Liver (tissue), 9 donors: Measurements from ENCODE around the gene GPX4. TPM values are rescaled to one million over a fixed set of nuclear protein-coding genes. Genes with fewer than 3 reads are reported as not detected.

ENCODE experiments used
- DNase-seq: peaks from one replicate; pipeline ENCODE4 v3.0.0-alpha.2; 2017; ENCODE audit warnings: low spot score
- H3K27ac ChIP-seq, 2 donors: one replicate each; pipeline ENCODE4 v1.7.0; 2013; ENCODE audit warnings: inconsistent platforms in 2 of 2, low read length in 2 of 2, control low read depth in 1 of 2, low read depth in 1 of 2, mild to moderate bottlenecking in 1 of 2
- H3K27me3 ChIP-seq, 4 donors: one replicate each; pipeline versions ENCODE4 v1.6.1 to v1.7.0; 2013; ENCODE audit warnings: low read length in 3 of 4, inconsistent platforms in 1 of 4, mild to moderate bottlenecking in 1 of 4, moderate library complexity in 1 of 4; ENCODE audit not compliant: control insufficient read depth in 4 of 4, insufficient read depth in 4 of 4
- H3K36me3 ChIP-seq, 4 donors: one replicate each; pipeline versions ENCODE4 v1.6.1 to v1.7.0; 2013; ENCODE audit warnings: low read length in 3 of 4, mild to moderate bottlenecking in 3 of 4, low read depth in 1 of 4, moderate library complexity in 1 of 4; ENCODE audit not compliant: control insufficient read depth in 4 of 4, insufficient read depth in 3 of 4
- H3K4me1 ChIP-seq, 4 donors: one replicate each; pipeline versions ENCODE4 v1.6.1 to v1.7.0; 2013; ENCODE audit warnings: low read length in 3 of 4, mild to moderate bottlenecking in 3 of 4, moderate library complexity in 1 of 4; ENCODE audit not compliant: control insufficient read depth in 4 of 4, insufficient read depth in 4 of 4
- H3K4me3 ChIP-seq, 3 donors: one replicate each; pipeline versions ENCODE4 v1.6.1 to v1.7.0; 2013; ENCODE audit warnings: low read length in 3 of 3, control low read depth in 1 of 3, low read depth in 1 of 3, mild to moderate bottlenecking in 1 of 3
- H3K9ac ChIP-seq, 2 donors: one replicate each; pipeline ENCODE4 v1.7.0; 2013; ENCODE audit warnings: low read length in 2 of 2, mild to moderate bottlenecking in 2 of 2, moderate library complexity in 2 of 2, control low read depth in 1 of 2, low read depth in 1 of 2
- H3K9me3 ChIP-seq, 4 donors: one replicate each; pipeline versions ENCODE4 v1.6.1 to v1.7.0; 2013; ENCODE audit warnings: low read length in 3 of 4; ENCODE audit not compliant: control insufficient read depth in 4 of 4
- ATF3 ChIP-seq: IDR thresholded peaks from 2 replicates; pipeline ENCODE4 v1.6.1; 2016; ENCODE audit warnings: antibody characterized with exemption
- CTCF ChIP-seq: fragments of 150-350 bp; IDR thresholded peaks from 2 replicates; pipeline ENCODE4 v1.5.1; 2017; ENCODE audit warnings: improper control_type of control experiment, low read depth, low read length; ENCODE audit not compliant: missing input control
- FOXA1 ChIP-seq: IDR thresholded peaks from 2 replicates; pipeline ENCODE4 v1.6.1; 2016; ENCODE audit warnings: antibody characterized with exemption
- FOXA2 ChIP-seq: IDR thresholded peaks from 2 replicates; pipeline ENCODE4 v1.6.1; 2016; ENCODE audit warnings: antibody characterized with exemption
- GABPA ChIP-seq, 2 donors: IDR thresholded peaks in 1 of 2; conservative IDR thresholded peaks in 1 of 2; 2 replicates each; pipeline ENCODE4 v1.6.1; 2016; ENCODE audit warnings: antibody characterized with exemption in 2 of 2, mild to moderate bottlenecking in 1 of 2, moderate library complexity in 1 of 2
- HNF4A ChIP-seq, 2 donors: conservative IDR thresholded peaks; 2 replicates each; pipeline ENCODE4 v1.6.1; 2016; ENCODE audit warnings: antibody characterized with exemption in 2 of 2, mild to moderate bottlenecking in 2 of 2
- HNF4G ChIP-seq: IDR thresholded peaks from 2 replicates; pipeline ENCODE4 v1.6.1; 2016; ENCODE audit warnings: antibody characterized with exemption
- JUND ChIP-seq, 2 donors: IDR thresholded peaks; 2 replicates each; pipeline ENCODE4 v1.6.1; 2016; ENCODE audit warnings: antibody characterized with exemption in 2 of 2
- MAX ChIP-seq: IDR thresholded peaks from 2 replicates; pipeline ENCODE4 v1.6.1; 2016; ENCODE audit warnings: antibody characterized with exemption
- NR2F2 ChIP-seq: IDR thresholded peaks from 2 replicates; pipeline ENCODE4 v1.6.1; 2016; ENCODE audit warnings: antibody characterized with exemption
- RAD21 ChIP-seq, 2 donors: IDR thresholded peaks; 2 replicates each; pipeline ENCODE4 v1.6.1; 2016; ENCODE audit warnings: antibody characterized with exemption in 2 of 2, mild to moderate bottlenecking in 2 of 2
- REST ChIP-seq: IDR thresholded peaks from 2 replicates; pipeline ENCODE4 v1.6.1; 2016; ENCODE audit warnings: antibody characterized with exemption, mild to moderate bottlenecking
- RXRA ChIP-seq, 2 donors: IDR thresholded peaks; 2 replicates each; pipeline ENCODE4 v1.6.1; 2017 to 2018; ENCODE audit warnings: antibody characterized with exemption in 2 of 2, mild to moderate bottlenecking in 1 of 2
- SP1 ChIP-seq: IDR thresholded peaks from 2 replicates; pipeline ENCODE4 v1.6.1; 2018; ENCODE audit warnings: antibody characterized with exemption, mild to moderate bottlenecking
- TAF1 ChIP-seq: conservative IDR thresholded peaks from 2 replicates; pipeline ENCODE4 v1.6.1; 2016; ENCODE audit warnings: antibody characterized with exemption, mild to moderate bottlenecking
- ZBTB33 ChIP-seq: IDR thresholded peaks from 2 replicates; pipeline ENCODE4 v1.6.1; 2016; ENCODE audit warnings: antibody characterized with exemption
- WGBS: extraction: QIAGEN DNeasy Blood & Tissue Kit; methylation state at CpG from one replicate; pipeline ENCODE4 v1.1.7; 2013; 5-methylcytosine and 5-hydroxymethylcytosine counted together
- polyA plus RNA-seq, 2 donors: library from polyadenylated mRNA; stranded (reverse) in 1 of 2; unstranded in 1 of 2; fragments of 200-250 nt in 1 of 2; fragments of >200 nt in 1 of 2; fragmentation: Nextera tagmentation in 1 of 2; extraction: Ambion mirVana in 1 of 2; gene quantifications; one replicate each; pipeline versions ENCODE4 v1.2.1 to v1.2.3, GENCODE V29; 2013 to 2015
- total RNA-seq, 2 donors: library from RNA; depleted of rRNA; stranded (reverse); fragments of >200 nt; gene quantifications; one replicate each; pipeline ENCODE4 v1.2.3, GENCODE V29; 2014
- donor health status: healthy.
- donor health status: healthy.
- donor health status: healthy.
- donor health status: healthy.
- donor health status: healthy.

The GPX4 gene
- total and polyA plus RNA-seq, 4 donors: 122 to 558 (median 298) TPM

- 86% methylated on average over 35 of the region's 35 CpGs for WGBS
- no peak for TF ChIP-seq RAD21 (IDR thresholded peaks at IDR 0.05)
- no peak for TF ChIP-seq GABPA (IDR thresholded peaks at IDR 0.05 in 1 of 2, conservative IDR thresholded peaks at IDR 0.05 in 1 of 2)
- no peak for TF ChIP-seq ATF3
- TF ChIP-seq HNF4A (conservative IDR thresholded peaks at IDR 0.05): no peak
- TF ChIP-seq REST: no peak
- TF ChIP-seq SP1: no peak
- no peak for TF ChIP-seq RXRA (IDR thresholded peaks at IDR 0.05)
- TF ChIP-seq MAX: no peak
- no peak for TF ChIP-seq TAF1
- TF ChIP-seq ZBTB33: no peak
- TF ChIP-seq HNF4G: no peak
- TF ChIP-seq FOXA2: no peak
- no peak for TF ChIP-seq JUND (IDR thresholded peaks at IDR 0.05)
- TF ChIP-seq NR2F2: no peak
- no peak for TF ChIP-seq FOXA1
- TF ChIP-seq CTCF: no peak
- peaks cover 14 to 25% (median 20%) of the 10 kb centered on the region in 4 donors for H3K4me1 ChIP-seq
- no peak overlapping the region for H3K9ac ChIP-seq
- peak overlapping the region; percentile 1 to 57 for H3K27ac ChIP-seq
- no peaks in the 10 kb centered on the region for H3K9me3 ChIP-seq
- H3K36me3 ChIP-seq: peaks cover 4 to 15% (median 9%) of the 10 kb centered on the region in 4 donors
- no peak overlapping the region for H3K4me3 ChIP-seq
- no peak for DNase-seq
- H3K27me3 ChIP-seq: no peaks in the 10 kb centered on the region
These were observed 48.3 kb downstream of the GPX4 start for GRCh38 chr19:1151917-1152587.
